SH-SY5Y (cell line): ENCODE data around the gene S100A5.

Experiments
- GATA2 ChIP-seq: IDR thresholded peaks from 2 replicates; pipeline ENCODE4 v1.6.1; 2011; ENCODE audit warnings: mild to moderate bottlenecking, low read depth, low read length
- GATA3 ChIP-seq: IDR thresholded peaks from 2 replicates; pipeline ENCODE4 v1.6.1; 2011; ENCODE audit warnings: low read depth, mild to moderate bottlenecking, low read length, moderate library complexity

DNA sequence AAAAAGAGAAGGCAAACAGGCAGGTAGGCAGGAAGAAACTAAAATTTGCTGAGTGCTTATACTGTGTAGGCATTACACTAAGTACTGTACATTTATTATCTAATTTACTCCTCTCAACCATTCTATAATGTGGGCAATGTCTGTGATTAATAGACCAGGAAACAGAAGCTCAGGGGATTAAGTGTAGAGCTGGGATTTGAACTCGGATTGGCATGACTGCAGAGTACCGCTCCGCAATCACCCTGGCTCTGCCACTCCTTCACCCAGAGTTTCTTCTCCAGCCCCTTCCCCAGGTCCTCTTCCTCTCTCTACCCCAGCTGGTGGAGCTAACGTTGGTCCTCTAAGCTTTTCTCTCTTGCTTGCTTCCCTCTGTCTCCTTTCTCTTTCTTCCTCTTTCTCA is 36.4 kb upstream of the S100A5 start:
- TF ChIP-seq GATA2 (no peak), GATA3 (no peak)
